Measurements from ENCODE around the gene PDSS2.
"Not testable (repeated sequence)": the region's sequence is repeated elsewhere in the genome, so short reads cannot be mapped to it uniquely, and the experiment has no call there.

PDSS2 gene

DNA sequence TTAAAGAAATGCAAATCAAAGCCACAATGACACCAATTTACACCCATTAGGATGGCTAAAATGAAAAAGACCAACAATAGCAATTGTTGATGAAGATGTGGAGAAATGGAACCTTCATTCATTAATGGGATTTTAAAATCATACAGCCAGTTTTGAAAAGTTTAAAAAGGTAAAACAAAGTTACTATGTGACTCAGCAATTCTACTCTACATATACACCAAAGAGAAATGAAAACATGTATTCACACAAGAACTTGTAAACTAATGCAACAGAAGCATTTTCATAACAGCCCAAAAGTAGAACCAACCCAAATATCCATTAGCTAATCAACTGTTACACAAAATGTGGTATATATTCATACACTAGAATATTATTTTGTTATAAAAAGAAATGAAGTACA lies 75.7 kb downstream of the PDSS2 start:
- DNase-seq (ENCODE audit: low spot score) = no peak
- TF ChIP-seq, protein P1, sequence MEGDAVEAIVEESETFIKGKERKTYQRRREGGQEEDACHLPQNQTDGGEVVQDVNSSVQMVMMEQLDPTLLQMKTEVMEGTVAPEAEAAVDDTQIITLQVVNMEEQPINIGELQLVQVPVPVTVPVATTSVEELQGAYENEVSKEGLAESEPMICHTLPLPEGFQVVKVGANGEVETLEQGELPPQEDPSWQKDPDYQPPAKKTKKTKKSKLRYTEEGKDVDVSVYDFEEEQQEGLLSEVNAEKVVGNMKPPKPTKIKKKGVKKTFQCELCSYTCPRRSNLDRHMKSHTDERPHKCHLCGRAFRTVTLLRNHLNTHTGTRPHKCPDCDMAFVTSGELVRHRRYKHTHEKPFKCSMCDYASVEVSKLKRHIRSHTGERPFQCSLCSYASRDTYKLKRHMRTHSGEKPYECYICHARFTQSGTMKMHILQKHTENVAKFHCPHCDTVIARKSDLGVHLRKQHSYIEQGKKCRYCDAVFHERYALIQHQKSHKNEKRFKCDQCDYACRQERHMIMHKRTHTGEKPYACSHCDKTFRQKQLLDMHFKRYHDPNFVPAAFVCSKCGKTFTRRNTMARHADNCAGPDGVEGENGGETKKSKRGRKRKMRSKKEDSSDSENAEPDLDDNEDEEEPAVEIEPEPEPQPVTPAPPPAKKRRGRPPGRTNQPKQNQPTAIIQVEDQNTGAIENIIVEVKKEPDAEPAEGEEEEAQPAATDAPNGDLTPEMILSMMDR (IDR thresholded peaks at IDR 0.05; ENCODE audit: extremely low read depth, missing control alignments) = no peak

- no peak for DNase-seq (ENCODE audit: low spot score)
- TF ChIP-seq, protein P1 (IDR thresholded peaks at IDR 0.05; ENCODE audit: extremely low read depth, missing control alignments) = no peak
Observed at GRCh38 chr6:107374264-107374663, 85.1 kb downstream of the PDSS2 start.

GRCh38 chr6:107369493-107369892 lies 89.9 kb downstream of the PDSS2 start:
- DNase-seq (ENCODE audit: low spot score) = no peak
- TF ChIP-seq, protein P1 (IDR thresholded peaks at IDR 0.05; ENCODE audit: extremely low read depth, missing control alignments) = no peak

DNA sequence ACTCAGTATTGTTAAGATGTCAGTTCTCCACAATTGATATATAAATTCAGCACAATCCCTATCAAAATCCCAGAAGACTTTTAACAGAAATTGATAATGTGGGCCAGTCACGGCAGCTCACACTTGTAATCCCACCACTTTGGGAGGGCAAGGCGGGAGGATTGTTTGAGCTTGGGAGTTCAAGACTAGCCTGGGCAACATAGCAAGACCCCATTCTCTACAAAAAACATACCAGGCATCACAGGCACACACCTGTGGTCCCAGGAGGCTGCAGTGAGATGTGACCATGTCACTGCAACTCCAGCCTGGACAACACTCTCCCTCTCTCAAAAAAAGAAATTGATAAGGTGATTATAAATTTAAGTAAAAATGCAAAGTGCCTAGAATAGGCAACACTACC lies 90.9 kb downstream of the PDSS2 start:
- TF ChIP-seq, protein P1 (IDR thresholded peaks at IDR 0.05; ENCODE audit: extremely low read depth, missing control alignments) = no peak
- no peak for DNase-seq (ENCODE audit: low spot score)

DNA sequence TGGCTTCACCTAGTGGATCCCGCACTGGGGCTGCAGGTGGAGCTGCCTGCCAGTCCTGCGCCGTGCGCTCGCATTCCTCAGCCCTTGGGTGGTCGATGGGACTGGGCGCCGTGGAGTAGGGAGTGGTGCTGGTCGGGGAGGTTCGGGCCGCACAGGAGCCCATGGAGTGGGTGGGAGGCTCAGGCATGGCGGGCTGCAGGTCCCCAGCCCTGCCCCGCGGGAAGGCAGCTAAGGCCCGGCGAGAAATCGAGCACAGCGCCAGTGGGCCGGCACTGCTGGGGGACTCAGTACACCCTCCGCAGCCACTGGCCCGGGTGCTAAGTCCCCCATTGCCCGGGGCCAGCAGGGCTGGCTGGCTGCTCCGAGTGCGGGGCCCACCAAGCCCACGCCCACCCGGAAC lies 95.2 kb downstream of the PDSS2 start:
- DNase-seq (ENCODE audit: low spot score) = not testable (repeated sequence)

DNA sequence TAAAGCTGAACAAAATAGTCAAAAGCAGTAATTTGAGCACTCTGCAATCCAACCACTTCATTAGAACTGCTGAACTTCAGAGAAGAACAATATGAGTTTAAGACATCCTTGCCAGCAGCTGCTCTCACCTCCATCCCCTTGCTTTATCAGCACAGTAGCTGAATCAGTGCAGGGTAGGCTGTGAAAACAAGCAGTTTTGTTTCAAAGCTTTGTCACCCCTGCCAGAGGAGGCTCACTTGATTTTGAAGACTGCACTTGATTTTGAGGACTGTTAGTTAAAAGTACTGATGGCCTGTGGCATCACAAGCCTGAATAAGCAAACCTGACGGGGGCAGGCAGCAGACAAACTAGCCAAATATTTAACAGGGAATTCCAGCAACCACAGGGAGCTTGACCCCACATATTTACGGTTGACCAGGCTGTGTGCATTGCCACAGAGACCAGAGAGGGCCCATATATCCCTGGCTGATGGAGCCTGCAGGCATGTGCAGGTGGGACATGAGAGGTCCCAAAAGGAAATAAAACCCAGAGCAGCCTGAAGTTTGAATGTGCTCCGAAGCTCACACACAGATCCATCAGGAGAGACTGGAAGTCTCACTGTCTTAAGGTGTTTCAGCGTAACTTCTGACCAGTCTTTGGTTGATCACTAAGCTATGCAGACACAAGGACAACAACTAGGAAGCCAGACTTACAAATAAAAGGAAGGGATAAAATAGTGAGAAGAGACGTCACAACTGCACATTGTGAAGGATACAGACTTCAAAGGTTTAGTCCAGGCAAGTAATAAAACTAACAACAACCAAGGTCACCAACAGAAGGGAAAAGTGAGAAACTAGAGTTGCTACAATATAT lies 97.4 kb downstream of the PDSS2 start:
- TF ChIP-seq, protein P1 (IDR thresholded peaks at IDR 0.05; ENCODE audit: extremely low read depth, missing control alignments) = no peak
- no peak for DNase-seq (ENCODE audit: low spot score)

GRCh38 chr6:107360476-107360875 lies 98.9 kb downstream of the PDSS2 start:
- TF ChIP-seq, protein P1 (IDR thresholded peaks at IDR 0.05; ENCODE audit: extremely low read depth, missing control alignments) = no peak
- DNase-seq (ENCODE audit: low spot score) = no peak

DNA sequence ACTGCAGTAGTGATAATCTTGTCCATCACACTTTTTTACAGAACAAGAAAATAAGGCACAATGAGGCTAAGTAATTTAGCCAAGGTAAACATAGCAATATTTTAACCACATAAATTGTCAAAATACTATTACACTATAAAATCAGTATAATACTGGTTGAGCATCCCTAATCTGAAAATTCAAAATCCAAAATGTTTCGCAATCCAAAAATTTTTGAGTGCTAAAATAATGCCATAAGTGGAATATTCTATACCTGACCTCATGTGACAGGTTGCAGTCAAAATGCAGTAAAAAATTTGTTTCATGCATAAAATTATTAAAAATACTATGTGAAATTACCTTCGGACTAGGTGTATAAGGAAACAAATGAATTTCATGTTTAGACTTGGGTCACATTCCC lies 101.5 kb downstream of the PDSS2 start:
- DNase-seq (ENCODE audit: low spot score) = no peak
- TF ChIP-seq, protein P1 (IDR thresholded peaks at IDR 0.05; ENCODE audit: extremely low read depth, missing control alignments) = no peak
